Upper lobe of left lung (tissue), 4 donors: Measurements from ENCODE around the gene AEBP2.

ENCODE experiments used
- EP300 ChIP-seq, 4 donors: sonication (generic); formaldehyde crosslinking; IDR thresholded peaks; one replicate each; pipeline ENCODE4 v1.5.1; 2017; ENCODE audit warnings: antibody characterized with exemption in 4 of 4, control low read depth in 2 of 4
- POLR2A ChIP-seq, 4 donors: fragments of 450-650 bp; IDR thresholded peaks; one replicate each; pipeline ENCODE4 v1.5.1; 2016 to 2017; ENCODE audit warnings: antibody characterized with exemption in 4 of 4, mild to moderate bottlenecking in 2 of 4
- POLR2AphosphoS5 ChIP-seq, 2 donors: sonication (generic); formaldehyde crosslinking; IDR thresholded peaks; one replicate each; pipeline ENCODE4 v1.5.1; 2017; ENCODE audit warnings: antibody characterized with exemption in 2 of 2
- TF ChIP-seq, protein P1 (sequence below), 6 experiments: fragments of 450-650 bp in 4 of 6; fragments of 200-600 bp in 2 of 6; sonication (generic) in 2 of 6; IDR thresholded peaks; one replicate each; pipeline ENCODE4 v1.5.1; 2016 to 2019; ENCODE audit warnings: antibody characterized with exemption in 6 of 6

DNA sequence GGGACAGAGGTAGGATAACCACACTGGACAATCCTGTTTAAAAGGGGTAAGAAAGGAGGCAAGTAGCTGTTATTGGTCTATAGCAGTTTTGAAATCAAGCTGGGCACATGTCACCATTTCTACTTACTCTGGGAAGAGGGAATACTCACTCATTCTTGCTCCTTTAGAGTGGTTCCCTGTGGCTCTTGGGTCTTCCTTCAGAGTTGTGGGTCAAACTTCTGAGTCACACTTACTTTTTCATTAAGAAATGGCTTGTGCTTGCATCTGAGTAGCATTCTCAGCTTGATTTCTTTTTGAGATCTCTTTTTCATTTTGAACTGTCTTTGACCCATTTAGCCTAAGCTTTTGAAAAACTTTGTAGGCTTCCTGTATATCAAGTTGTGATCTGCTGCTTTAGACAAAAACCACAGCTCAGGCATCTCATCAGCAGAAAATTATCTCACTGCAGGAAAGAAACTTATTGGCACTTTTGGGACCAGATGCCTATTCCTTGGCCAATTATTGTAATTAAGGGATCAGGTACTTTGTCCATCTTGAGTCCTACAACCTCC lies 122.2 kb downstream of the AEBP2 start:
- TF ChIP-seq, protein P1, sequence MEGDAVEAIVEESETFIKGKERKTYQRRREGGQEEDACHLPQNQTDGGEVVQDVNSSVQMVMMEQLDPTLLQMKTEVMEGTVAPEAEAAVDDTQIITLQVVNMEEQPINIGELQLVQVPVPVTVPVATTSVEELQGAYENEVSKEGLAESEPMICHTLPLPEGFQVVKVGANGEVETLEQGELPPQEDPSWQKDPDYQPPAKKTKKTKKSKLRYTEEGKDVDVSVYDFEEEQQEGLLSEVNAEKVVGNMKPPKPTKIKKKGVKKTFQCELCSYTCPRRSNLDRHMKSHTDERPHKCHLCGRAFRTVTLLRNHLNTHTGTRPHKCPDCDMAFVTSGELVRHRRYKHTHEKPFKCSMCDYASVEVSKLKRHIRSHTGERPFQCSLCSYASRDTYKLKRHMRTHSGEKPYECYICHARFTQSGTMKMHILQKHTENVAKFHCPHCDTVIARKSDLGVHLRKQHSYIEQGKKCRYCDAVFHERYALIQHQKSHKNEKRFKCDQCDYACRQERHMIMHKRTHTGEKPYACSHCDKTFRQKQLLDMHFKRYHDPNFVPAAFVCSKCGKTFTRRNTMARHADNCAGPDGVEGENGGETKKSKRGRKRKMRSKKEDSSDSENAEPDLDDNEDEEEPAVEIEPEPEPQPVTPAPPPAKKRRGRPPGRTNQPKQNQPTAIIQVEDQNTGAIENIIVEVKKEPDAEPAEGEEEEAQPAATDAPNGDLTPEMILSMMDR (IDR thresholded peaks at IDR 0.05) = no peak
- no peak for TF ChIP-seq POLR2A (IDR thresholded peaks at IDR 0.05)
- TF ChIP-seq POLR2AphosphoS5 (IDR thresholded peaks at IDR 0.05) = no peak
- TF ChIP-seq EP300 (IDR thresholded peaks at IDR 0.05) = no peak
